SHP77 treated with DMSO at 0.1 percent for 48 hours (cell line): ENCODE measurements around the gene CXXC5.
"Not testable (repeated sequence)": the region's sequence is repeated elsewhere in the genome, so short reads cannot be mapped to it uniquely, and the experiment has no call there.

Source experiments
- DNase-seq: peaks from one replicate; lab custom pipeline; 2025; lab: John Stamatoyannopoulos, UW

CXXC5 gene

DNA sequence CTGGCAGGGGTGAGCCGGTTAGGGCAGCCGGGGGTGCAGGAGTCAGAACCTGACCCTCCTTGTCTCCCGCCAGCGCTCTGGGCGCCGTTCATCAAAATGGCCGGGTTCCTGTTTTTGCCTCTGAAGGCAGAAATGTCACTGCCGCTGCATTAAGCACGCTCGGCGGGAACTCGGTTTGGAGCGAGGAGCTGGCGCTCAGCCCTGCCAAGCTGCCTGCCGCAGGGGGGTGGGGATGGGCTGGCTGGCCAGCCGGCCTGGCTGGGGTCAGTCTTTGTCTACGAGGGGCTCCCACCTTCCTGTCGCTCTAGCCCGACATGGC is 63.7 kb downstream of the CXXC5 start:
- DNase-seq, result no peak

DNA sequence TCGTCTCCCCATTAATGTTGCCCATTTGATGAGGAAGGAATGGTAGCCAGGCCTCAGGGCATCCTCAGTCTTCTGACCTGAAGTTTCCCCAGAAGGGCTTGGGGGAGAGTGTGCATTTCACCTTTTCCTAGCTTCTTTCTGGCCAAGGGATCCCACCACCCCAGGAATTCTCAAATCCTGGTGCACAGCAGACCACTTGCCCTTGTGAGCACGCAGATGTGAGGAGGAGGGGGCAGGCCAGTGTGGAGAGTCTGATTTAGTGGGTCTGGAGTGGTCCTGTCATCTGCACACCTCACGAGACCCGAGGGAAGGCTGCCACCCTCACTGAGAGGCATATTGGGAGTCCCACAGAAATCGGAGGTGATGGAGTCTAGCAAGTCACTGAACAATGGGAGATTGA is 64.3 kb downstream of the CXXC5 start:
- DNase-seq, result no peak

DNA sequence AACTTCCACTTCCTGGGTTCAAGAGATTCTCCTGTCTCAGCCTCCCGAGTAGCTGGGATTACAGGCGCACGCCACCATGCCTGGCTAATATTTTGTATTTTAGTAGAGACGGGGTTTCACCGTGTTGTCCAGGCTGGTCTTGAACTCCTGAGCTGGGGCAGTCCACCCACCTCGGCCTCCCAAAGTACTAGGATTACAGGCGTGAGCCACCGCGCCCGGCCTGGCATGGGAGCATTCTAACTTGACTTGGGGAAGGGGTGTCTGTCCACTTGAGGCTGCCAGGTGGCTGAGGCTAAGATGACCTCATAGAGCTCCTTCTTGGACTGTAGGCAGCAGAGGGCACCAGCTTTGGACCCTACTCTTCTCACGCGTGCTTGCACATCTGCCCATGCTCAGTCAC is 65.7 kb downstream of the CXXC5 start:
- not testable (repeated sequence) for DNase-seq

GRCh38 chr5:139717221-139717620 is 69.1 kb downstream of the CXXC5 start:
- DNase-seq, result no peak

- DNase-seq, result not testable (repeated sequence)
Measured at GRCh38 chr5:139718403-139718802, 70.3 kb downstream of the CXXC5 start.

GRCh38 chr5:139719970-139720369 is 71.8 kb downstream of the CXXC5 start:
- DNase-seq, result not testable (repeated sequence)

- no peak for DNase-seq
Measured at GRCh38 chr5:139723986-139724587, 75.9 kb downstream of the CXXC5 start.

GRCh38 chr5:139725073-139725830 is 77.1 kb downstream of the CXXC5 start:
- peak; percentile 42 for DNase-seq

- no peak for DNase-seq
Measured at GRCh38 chr5:139726248-139726647, 78.1 kb downstream of the CXXC5 start.

DNA sequence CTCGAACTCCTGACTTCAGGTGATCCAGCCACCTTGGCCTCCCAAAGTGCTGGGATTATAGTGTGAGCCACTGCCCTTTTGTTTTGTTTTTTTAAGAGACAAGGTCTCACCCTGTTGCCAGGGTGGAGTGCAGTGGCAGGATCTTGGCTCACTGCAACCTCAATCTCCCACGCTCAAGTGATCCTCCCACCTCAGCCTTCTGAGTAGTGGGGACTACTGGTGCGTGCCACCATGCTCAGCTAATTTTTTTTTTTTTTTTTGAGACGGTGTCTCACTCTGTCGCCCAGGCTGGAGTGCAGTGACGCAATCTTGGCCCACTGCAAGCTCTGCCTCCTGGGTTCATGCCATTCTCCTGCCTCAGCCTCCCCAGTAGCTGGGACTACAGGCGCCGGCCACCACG is 79.5 kb downstream of the CXXC5 start:
- DNase-seq, result not testable (repeated sequence)

DNA sequence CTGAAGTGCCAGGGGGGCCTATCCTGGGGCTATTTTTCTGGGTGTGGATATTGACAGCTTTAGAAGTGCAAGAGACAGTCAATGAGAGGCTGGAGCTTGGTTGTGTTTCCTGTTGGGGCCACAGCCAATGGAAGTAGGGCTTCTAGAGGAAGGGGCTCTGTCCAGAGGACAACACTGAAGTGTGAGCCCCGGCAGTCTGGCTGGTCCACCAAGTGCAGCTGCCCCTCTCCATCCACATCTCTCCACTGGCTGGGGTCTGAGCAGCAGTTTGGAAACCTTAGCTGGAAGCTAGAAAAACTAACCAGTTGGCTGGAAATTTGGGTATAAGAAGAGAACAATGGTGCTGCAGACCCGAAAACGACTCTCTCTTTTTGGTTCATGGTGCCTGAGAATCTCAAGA is 83.1 kb downstream of the CXXC5 start:
- DNase-seq, result no peak

DNA sequence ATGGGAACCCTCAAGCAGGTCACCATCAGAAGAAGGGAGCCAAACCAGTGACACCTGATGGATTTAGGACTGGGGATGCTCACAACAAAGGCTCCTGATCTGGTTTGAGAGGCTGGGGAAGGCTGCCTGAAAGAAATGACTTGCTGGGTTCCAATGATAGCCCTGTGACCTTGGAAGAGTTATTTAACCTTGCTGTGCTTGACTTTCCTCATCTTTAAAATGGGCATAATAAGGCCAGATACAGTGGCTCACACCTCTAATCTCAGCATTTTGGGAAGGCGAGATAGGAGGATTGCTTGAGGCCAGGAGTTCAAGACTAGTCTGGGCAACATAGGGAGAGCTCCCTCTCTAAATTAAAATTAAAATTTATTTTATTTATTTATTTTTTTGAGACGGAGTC is 83.9 kb downstream of the CXXC5 start:
- no peak for DNase-seq

DNA sequence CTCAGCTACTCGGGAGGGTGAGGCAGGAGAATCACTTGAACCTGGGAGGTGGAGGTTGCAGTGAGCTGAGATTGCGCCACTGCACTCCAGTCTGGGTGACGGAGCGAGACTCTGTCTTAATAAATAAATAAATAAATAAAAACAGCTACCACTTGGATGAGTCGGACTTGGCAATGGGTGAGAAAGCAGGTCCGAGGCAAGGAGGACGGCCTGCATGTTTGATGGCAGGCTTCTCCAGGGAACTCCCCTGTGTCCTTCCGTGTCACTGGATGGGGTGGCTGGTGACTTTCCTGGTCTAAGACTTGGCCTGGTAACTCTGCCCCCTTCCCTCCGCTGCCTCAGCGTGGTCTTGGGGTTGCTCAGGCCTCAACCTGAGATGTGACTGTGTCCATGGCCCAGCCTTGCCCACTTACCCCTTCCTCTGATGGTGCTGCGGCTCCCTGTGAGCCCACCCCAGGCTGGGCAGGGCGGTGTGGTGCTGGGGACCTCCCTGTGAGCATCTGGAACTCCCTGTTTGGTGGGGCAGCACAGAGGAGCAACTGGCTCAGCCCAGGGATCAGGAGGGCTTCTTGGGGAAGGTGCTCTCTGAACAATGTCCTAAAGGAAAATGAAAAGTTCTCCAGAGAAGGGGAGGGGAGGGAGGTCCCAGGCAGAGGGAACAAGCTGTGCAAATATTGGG is 85.0 kb downstream of the CXXC5 start:
- DNase-seq, result no peak
